ENCODE data around the gene BMF.

DNA sequence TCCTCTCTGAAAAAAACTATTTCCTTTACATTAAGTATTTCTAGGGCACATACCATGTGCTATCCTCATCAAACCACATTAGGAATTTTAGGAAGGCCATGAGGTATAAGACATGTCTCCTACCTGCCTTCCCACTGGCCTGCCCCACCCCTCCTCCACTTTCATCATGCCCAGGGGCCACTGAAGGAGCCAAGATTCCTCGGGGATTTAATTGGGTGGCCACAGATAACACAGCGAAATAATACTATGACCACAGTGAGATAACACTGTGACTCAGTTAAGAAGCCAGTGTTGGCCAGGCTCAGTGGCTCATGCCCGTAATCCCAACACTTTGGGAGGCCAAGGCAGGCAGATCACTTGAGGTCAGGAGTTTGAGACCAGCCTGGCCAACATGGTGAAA, 9.8 kb upstream of the BMF start:
- TF ChIP-seq EZH2phosphoT487 (conservative IDR thresholded peaks at IDR 0.05; ENCODE audit: low read length) = no peak
- TF ChIP-seq, protein P1, sequence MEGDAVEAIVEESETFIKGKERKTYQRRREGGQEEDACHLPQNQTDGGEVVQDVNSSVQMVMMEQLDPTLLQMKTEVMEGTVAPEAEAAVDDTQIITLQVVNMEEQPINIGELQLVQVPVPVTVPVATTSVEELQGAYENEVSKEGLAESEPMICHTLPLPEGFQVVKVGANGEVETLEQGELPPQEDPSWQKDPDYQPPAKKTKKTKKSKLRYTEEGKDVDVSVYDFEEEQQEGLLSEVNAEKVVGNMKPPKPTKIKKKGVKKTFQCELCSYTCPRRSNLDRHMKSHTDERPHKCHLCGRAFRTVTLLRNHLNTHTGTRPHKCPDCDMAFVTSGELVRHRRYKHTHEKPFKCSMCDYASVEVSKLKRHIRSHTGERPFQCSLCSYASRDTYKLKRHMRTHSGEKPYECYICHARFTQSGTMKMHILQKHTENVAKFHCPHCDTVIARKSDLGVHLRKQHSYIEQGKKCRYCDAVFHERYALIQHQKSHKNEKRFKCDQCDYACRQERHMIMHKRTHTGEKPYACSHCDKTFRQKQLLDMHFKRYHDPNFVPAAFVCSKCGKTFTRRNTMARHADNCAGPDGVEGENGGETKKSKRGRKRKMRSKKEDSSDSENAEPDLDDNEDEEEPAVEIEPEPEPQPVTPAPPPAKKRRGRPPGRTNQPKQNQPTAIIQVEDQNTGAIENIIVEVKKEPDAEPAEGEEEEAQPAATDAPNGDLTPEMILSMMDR (IDR thresholded peaks at IDR 0.05; ENCODE audit: insufficient read depth, low read length, poor library complexity, severe bottlenecking) = no peak

All from SU-DHL-6 (cell line).